Measurements from ENCODE around the gene LEF1.

DNA sequence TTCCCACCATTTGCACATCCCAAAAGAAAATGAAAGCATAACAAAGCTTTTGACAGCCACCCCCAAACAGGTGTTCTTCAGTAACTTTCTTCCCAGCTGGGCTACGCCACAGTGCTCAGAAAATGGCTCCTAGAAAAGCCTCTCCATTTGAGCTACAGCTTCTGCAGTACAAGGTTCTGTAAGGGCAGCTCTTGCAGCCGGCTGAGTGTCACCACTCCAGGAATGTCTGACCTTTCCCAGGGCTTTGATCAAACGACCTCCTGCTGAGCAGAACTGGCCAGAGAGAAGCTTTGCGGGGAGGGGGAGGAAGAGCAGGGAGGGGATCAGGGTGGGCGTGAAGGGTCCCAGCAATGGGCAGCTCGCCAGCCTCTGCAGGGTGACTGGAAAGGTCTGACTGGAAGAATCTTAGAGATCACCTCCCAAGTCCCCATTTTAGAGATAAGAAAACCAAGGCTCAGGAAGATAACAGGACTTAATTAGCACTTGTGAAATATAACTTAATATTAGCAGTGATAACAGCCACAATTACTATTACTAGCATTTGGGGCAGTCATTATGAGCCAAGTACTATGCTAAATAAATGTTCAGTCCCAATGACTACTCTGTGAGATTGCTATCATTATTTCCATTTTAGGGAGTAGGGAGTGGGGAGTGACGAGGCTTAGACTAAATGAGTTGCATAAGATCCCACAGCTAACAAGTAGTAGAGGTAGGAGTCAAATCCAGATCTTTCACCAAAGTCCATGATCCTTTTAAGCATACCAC, 51.1 kb downstream of the LEF1 start:
- TF ChIP-seq, protein P1, sequence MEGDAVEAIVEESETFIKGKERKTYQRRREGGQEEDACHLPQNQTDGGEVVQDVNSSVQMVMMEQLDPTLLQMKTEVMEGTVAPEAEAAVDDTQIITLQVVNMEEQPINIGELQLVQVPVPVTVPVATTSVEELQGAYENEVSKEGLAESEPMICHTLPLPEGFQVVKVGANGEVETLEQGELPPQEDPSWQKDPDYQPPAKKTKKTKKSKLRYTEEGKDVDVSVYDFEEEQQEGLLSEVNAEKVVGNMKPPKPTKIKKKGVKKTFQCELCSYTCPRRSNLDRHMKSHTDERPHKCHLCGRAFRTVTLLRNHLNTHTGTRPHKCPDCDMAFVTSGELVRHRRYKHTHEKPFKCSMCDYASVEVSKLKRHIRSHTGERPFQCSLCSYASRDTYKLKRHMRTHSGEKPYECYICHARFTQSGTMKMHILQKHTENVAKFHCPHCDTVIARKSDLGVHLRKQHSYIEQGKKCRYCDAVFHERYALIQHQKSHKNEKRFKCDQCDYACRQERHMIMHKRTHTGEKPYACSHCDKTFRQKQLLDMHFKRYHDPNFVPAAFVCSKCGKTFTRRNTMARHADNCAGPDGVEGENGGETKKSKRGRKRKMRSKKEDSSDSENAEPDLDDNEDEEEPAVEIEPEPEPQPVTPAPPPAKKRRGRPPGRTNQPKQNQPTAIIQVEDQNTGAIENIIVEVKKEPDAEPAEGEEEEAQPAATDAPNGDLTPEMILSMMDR (IDR thresholded peaks at IDR 0.05): no peak
- TF ChIP-seq EZH2 (IDR thresholded peaks at IDR 0.05): no peak

Measured in neural progenitor cell (in vitro differentiated cells).